HEK293 (cell line): ENCODE data around the gene PI16.

Experiments used
- CTCF ChIA-PET: fragments of 350-600 bp; formaldehyde crosslinking; extraction: SDS; loops from one replicate; lab custom pipeline; 2021; ENCODE audit warnings: antibody characterized with exemption; lab: Yijun Ruan, JAX
- POLR2A ChIA-PET: fragments of 300-600 bp; formaldehyde crosslinking; extraction: SDS; loops from one replicate; lab custom pipeline; 2020; ENCODE audit warnings: antibody characterized with exemption, inconsistent platforms; lab: Yijun Ruan, JAX
- H3K27ac ChIP-seq: fragments of 200-500 bp; sonication (Bioruptor generic); 2 replicates; pipeline ENCODE4 v1.5.1; 2014; ENCODE audit warnings: low read depth, low read length, control low read depth, inconsistent platforms; ENCODE audit errors: extremely low read depth
- H3K36me3 ChIP-seq, 2 experiments: fragments of 200-500 bp in 1 of 2; sonication (Bioruptor generic) in 1 of 2; 1 replicate in 1 of 2; 2 replicates in 1 of 2; pipeline ENCODE4 v1.5.1; 2014 to 2017; ENCODE audit warnings: inconsistent platforms in 2 of 2, low read length in 2 of 2; ENCODE audit not compliant: control insufficient read depth in 2 of 2, insufficient read depth in 1 of 2
- H3K4me1 ChIP-seq: fragments of 200-500 bp; sonication (Bioruptor generic); 2 replicates; pipeline ENCODE4 v1.5.1; 2014; ENCODE audit warnings: mild to moderate bottlenecking, low read length, inconsistent platforms; ENCODE audit not compliant: control insufficient read depth, insufficient read depth
- H3K4me3 ChIP-seq: 2 replicates; pipeline ENCODE4 v1.5.1; 2011; ENCODE audit warnings: low read depth, mild to moderate bottlenecking, control low read depth, low read length, moderate library complexity
- H3K9me3 ChIP-seq: fragments of 200-500 bp; sonication (Bioruptor generic); 2 replicates; pipeline ENCODE4 v1.5.1; 2014; ENCODE audit warnings: low read depth, low read length, inconsistent platforms; ENCODE audit not compliant: control insufficient read depth, insufficient read depth
- ZBTB17 ChIP-seq: fragments of 450-650 bp; formaldehyde crosslinking; IDR thresholded peaks from 2 replicates; pipeline ENCODE4 v1.5.1; 2016; ENCODE audit warnings: missing biosample characterization, missing genetic modification characterization
- ZBTB20 ChIP-seq: fragments of 450-650 bp; formaldehyde crosslinking; IDR thresholded peaks from 2 replicates; pipeline ENCODE4 v1.5.1; 2016; ENCODE audit warnings: missing biosample characterization, missing genetic modification characterization
- ZNF138 ChIP-seq: fragments of 450-650 bp; formaldehyde crosslinking; IDR thresholded peaks from 2 replicates; pipeline ENCODE4 v1.5.1; 2016; ENCODE audit warnings: missing biosample characterization, missing genetic modification characterization, borderline replicate concordance
- ZNF146 ChIP-seq: fragments of 450-650 bp; formaldehyde crosslinking; IDR thresholded peaks from 2 replicates; pipeline ENCODE4 v1.5.1; 2016; ENCODE audit warnings: missing biosample characterization, missing genetic modification characterization
- ZNF169 ChIP-seq: fragments of 450-650 bp; formaldehyde crosslinking; IDR thresholded peaks from 2 replicates; pipeline ENCODE4 v1.5.1; 2016; ENCODE audit warnings: missing biosample characterization, missing genetic modification characterization
- ZNF302 ChIP-seq: fragments of 450-650 bp; formaldehyde crosslinking; IDR thresholded peaks from 2 replicates; pipeline ENCODE4 v1.5.1; 2016; ENCODE audit warnings: missing biosample characterization, missing genetic modification characterization, low read depth
- ZNF335 ChIP-seq: fragments of 450-650 bp; formaldehyde crosslinking; conservative IDR thresholded peaks from 2 replicates; pipeline ENCODE4 v1.5.1; 2016; ENCODE audit warnings: missing biosample characterization, missing genetic modification characterization
- TF ChIP-seq, protein P1 (sequence below): fragments of 450-650 bp; formaldehyde crosslinking; IDR thresholded peaks from 2 replicates; pipeline ENCODE4 v1.5.1; 2016; ENCODE audit warnings: missing biosample characterization, missing genetic modification characterization
- TF ChIP-seq, protein P2 (sequence below): fragments of 450-650 bp; formaldehyde crosslinking; IDR thresholded peaks from 2 replicates; pipeline ENCODE4 v1.5.1; 2016; ENCODE audit warnings: missing biosample characterization, missing genetic modification characterization, borderline replicate concordance
- TF ChIP-seq, protein P3 (sequence below): IDR thresholded peaks from 2 replicates; pipeline ENCODE4 v1.6.1; 2011; ENCODE audit warnings: mild to moderate bottlenecking, low read depth, low read length, borderline replicate concordance

The PI16 gene

DNA sequence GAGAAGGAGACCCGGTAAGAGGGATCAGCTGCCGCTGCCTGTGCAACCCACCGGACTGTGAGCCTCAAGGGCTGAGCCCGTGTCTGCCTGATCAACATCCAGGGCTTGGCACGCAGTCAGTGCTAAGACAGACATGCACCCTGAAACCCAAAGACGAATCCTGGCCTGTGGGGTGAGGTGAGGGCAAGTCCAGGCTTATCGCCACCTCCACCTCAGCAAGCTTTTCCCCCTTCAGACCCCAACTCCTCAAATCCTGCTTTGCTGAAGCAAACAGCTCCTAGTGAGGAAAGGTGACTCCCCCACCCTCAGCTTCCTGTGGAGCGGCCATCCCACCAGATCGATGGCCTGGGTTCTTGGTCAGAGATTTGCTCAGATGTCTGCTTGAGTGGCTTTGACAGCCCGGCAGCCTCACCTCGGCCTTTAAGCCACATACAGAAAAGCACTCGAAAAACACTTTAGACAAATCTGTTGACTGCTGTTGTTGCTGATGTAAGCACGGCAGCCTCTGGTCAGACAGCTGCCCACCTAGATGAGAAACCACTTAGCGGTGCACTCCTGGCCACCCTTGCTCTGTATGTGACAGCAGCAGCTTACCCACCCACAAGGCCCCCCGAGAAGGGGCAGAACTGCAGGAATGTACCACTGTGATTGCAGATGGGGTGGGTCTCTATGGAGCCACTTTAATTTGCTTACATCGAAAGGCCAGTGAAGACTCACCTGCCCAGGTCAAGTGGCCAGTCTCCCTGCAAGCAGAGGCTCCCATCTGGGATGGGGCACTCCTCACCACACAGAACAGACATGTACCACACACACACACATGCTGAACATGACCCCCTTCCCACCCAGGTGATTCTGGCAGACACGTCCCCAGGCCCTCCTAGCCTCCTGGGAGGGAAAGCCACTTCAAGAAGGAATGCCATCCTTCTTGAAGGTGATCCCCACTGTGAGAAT lies 16.6 kb downstream of the PI16 start (continued):
- TF ChIP-seq, protein P1, sequence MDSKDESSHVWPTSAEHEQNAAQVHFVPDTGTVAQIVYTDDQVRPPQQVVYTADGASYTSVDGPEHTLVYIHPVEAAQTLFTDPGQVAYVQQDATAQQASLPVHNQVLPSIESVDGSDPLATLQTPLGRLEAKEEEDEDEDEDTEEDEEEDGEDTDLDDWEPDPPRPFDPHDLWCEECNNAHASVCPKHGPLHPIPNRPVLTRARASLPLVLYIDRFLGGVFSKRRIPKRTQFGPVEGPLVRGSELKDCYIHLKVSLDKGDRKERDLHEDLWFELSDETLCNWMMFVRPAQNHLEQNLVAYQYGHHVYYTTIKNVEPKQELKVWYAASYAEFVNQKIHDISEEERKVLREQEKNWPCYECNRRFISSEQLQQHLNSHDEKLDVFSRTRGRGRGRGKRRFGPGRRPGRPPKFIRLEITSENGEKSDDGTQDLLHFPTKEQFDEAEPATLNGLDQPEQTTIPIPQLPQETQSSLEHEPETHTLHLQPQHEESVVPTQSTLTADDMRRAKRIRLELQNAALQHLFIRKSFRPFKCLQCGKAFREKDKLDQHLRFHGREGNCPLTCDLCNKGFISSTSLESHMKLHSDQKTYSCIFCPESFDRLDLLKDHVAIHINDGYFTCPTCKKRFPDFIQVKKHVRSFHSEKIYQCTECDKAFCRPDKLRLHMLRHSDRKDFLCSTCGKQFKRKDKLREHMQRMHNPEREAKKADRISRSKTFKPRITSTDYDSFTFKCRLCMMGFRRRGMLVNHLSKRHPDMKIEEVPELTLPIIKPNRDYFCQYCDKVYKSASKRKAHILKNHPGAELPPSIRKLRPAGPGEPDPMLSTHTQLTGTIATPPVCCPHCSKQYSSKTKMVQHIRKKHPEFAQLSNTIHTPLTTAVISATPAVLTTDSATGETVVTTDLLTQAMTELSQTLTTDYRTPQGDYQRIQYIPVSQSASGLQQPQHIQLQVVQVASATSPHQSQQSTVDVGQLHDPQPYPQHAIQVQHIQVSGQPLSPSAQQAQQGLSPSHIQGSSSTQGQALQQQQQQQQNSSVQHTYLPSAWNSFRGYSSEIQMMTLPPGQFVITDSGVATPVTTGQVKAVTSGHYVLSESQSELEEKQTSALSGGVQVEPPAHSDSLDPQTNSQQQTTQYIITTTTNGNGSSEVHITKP (tag by site-specific recombination) = peak; percentile 76
- TF ChIP-seq, protein P2, sequence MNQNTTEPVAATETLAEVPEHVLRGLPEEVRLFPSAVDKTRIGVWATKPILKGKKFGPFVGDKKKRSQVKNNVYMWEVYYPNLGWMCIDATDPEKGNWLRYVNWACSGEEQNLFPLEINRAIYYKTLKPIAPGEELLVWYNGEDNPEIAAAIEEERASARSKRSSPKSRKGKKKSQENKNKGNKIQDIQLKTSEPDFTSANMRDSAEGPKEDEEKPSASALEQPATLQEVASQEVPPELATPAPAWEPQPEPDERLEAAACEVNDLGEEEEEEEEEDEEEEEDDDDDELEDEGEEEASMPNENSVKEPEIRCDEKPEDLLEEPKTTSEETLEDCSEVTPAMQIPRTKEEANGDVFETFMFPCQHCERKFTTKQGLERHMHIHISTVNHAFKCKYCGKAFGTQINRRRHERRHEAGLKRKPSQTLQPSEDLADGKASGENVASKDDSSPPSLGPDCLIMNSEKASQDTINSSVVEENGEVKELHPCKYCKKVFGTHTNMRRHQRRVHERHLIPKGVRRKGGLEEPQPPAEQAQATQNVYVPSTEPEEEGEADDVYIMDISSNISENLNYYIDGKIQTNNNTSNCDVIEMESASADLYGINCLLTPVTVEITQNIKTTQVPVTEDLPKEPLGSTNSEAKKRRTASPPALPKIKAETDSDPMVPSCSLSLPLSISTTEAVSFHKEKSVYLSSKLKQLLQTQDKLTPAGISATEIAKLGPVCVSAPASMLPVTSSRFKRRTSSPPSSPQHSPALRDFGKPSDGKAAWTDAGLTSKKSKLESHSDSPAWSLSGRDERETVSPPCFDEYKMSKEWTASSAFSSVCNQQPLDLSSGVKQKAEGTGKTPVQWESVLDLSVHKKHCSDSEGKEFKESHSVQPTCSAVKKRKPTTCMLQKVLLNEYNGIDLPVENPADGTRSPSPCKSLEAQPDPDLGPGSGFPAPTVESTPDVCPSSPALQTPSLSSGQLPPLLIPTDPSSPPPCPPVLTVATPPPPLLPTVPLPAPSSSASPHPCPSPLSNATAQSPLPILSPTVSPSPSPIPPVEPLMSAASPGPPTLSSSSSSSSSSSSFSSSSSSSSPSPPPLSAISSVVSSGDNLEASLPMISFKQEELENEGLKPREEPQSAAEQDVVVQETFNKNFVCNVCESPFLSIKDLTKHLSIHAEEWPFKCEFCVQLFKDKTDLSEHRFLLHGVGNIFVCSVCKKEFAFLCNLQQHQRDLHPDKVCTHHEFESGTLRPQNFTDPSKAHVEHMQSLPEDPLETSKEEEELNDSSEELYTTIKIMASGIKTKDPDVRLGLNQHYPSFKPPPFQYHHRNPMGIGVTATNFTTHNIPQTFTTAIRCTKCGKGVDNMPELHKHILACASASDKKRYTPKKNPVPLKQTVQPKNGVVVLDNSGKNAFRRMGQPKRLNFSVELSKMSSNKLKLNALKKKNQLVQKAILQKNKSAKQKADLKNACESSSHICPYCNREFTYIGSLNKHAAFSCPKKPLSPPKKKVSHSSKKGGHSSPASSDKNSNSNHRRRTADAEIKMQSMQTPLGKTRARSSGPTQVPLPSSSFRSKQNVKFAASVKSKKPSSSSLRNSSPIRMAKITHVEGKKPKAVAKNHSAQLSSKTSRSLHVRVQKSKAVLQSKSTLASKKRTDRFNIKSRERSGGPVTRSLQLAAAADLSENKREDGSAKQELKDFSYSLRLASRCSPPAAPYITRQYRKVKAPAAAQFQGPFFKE (tag by site-specific recombination) = no peak
- TF ChIP-seq ZNF169 (tag by site-specific recombination) (no peak), ZNF302 (tag by site-specific recombination) (no peak)

DNA sequence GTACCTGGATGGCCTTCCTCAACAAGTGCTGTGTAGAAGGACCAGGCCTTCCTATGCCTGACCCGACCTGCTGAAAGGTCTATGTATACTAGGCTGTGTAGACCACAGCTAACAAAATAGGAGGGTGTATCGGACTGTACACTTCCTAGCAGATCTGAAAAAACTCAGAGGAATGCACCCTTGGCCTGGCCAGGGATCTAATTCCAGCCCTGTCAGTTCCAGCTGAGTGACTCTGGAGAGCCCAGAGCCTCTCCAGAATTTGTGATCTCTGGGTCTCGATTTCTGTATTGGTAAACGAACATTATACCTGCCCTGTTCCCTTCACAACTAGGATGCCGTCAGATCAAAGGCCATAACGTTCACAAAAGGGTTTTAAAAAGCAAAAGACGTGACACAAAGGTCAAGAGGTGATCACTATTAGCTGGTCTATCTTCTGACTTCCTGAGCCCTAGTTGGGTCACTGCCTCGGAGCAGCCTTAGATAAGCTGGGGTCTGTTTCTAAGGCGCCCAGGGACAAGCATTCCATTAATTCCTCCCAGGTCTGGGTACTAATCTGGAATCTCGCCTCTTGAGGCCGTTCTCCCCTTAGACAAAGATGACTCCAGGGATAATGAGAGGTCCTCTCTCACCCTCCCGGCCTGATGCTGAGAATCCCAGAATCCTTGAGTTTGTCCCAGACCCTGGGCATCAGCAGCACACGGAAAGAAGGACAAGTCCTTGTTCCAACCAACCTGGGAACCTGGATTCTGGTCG lies 17.6 kb downstream of the PI16 start:
- ChIA-PET POLR2A (no interaction called here), CTCF (interaction anchor here (0.5 to 1.8 kb wide), 5 partner anchors 46 to 359 kb away, joined by 3 to 4 read pairs (median 3); no protein-coding TSS in a partner anchor)
- H3K4me1 ChIP-seq = no peaks in the 10 kb centered on the region
- no peak overlapping the region for H3K27ac ChIP-seq
- no peaks in the 10 kb centered on the region for H3K9me3 ChIP-seq
- peaks cover 13 to 100% of the 10 kb centered on the region in 2 experiments; a peak in 2 of 3 replicates for H3K36me3 ChIP-seq
- H3K4me3 ChIP-seq = no peak overlapping the region
- TF ChIP-seq ZNF335 (tag by site-specific recombination) = no peak
- TF ChIP-seq ZBTB20 (tag by site-specific recombination) = peak; percentile 71
- TF ChIP-seq ZBTB17 (tag by site-specific recombination) = peak; percentile 36; the same call in 1 of the 2 replicates
- no peak for TF ChIP-seq ZNF146 (tag by site-specific recombination)
- TF ChIP-seq ZNF138 (tag by site-specific recombination) = no peak
- TF ChIP-seq, protein P3, sequence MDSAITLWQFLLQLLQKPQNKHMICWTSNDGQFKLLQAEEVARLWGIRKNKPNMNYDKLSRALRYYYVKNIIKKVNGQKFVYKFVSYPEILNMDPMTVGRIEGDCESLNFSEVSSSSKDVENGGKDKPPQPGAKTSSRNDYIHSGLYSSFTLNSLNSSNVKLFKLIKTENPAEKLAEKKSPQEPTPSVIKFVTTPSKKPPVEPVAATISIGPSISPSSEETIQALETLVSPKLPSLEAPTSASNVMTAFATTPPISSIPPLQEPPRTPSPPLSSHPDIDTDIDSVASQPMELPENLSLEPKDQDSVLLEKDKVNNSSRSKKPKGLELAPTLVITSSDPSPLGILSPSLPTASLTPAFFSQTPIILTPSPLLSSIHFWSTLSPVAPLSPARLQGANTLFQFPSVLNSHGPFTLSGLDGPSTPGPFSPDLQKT = no peak
- TF ChIP-seq, all 188 proteins: peak for 2
